HG03064 (cell line): ENCODE data around the gene HNF4A.

ENCODE experiments used
- ATAC-seq: cut with Tn5 transposase; IDR thresholded peaks from one replicate; pipeline ENCODE4 v1.9.1; 2021; ENCODE audit warnings: low read depth; ENCODE audit not compliant: unreplicated experiment

Gene HNF4A

DNA sequence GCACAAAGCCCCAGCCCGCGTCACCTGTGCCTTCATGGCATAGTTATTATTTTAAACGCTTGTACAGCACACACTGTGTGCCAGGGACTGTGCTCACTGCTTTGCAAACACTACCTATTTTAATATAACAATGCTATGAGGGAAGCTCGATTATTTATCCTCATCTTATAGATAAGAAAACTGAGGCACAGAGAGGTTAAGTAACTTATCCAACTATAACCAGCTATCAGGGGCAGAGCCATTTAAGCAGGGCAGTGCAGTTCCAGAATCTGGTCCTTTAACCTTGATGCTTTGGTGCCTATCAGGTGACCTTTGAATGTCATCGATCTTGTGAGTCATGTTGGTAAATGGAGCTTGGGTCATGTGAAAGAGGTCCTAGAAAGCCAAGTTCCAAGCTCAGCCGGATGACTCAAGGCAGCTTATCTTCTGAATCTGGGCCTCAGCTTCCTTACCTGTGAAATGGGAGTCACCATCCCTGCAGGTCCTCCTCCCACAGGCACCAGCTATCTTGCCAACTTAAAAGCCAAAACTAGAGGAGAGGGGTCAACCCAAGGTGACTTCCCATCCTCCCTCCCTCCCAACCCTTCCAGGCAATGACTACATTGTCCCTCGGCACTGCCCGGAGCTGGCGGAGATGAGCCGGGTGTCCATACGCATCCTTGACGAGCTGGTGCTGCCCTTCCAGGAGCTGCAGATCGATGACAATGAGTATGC is 63.8 kb downstream of the HNF4A start:
- no peak for ATAC-seq

DNA sequence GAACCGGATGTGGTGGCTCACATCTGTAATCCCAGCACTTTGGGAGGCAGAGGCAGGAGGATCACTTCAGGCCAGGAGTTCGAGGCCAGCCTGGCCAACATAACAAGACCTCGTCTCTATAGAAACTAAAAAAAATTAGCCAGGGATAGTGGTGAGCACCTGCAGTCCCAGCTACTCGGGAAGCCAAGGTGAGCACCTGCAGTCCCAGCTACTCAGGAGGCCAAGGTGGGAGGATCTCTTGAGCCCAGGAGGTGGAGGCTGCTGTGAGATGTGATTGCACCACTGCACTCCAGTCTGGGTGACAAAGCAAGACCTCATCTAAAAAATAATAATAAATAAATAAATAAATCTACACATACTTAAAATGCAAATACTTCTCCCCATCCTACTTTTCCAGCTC is 65.0 kb downstream of the HNF4A start:
- no peak for ATAC-seq

DNA sequence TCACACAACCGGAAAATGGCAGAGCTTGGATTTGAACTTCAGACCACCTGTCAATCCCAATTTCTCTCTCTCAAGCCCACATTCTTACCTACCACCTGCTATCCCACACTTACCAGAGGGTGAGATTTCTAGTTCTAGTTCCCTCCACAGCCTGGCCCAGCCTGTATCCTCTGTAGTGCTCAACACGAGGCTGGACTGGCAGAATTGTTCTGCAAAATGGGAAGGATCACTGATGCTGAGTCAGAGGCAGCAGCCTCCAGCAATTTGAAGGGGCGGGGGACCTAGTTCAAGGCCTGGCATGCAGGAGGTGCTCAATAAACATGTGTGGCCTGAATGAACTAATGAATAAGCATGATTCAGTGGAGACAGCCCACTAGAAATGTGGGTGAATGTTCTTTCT is 66.6 kb downstream of the HNF4A start:
- no peak for ATAC-seq

DNA sequence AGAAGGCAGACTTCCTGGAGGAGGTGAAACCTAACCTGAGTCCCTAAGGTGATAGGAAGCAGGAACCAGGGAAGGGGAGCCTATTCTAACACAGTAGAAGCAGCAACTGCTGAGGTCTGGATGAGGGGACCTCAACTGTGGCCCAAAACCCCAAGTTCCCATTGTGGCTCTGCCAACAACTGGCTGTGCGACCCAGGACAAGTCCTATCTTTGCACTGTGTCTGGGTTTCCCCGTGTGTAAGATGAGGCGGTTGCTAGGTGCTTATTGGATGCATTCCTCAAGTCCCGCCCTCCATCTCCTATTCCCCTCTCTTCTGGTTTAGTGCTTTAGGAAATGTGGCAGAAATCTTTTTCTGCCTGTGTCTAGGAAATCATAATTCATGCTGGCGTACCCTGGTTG is 68.0 kb downstream of the HNF4A start:
- ATAC-seq, result no peak

DNA sequence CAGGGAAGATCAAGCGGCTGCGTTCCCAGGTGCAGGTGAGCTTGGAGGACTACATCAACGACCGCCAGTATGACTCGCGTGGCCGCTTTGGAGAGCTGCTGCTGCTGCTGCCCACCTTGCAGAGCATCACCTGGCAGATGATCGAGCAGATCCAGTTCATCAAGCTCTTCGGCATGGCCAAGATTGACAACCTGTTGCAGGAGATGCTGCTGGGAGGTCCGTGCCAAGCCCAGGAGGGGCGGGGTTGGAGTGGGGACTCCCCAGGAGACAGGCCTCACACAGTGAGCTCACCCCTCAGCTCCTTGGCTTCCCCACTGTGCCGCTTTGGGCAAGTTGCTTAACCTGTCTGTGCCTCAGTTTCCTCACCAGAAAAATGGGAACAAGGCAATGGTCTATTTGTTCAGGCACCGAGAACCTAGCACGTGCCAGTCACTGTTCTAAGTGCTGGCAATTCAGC is 68.6 kb downstream of the HNF4A start:
- ATAC-seq, result no peak

DNA sequence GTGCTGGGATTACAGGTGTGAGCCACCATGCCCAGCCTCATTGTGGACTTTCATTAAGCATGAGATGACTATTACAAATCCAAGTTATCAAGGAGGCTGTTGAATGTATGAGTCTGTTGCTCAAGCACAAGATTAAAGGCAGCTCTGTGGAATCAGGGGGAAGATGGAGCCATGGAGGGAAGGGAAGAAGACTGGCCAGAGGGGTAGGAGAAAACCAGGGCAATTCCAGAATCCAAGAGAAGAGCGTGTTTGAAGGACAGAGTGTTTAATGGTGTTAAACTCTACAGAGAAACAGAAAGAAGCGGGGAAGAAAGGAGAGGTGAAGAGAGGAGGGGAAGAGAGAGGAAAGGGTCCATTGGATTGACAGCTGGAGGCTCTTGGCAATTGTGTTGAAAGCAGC is 70.4 kb downstream of the HNF4A start:
- ATAC-seq, result no peak

DNA sequence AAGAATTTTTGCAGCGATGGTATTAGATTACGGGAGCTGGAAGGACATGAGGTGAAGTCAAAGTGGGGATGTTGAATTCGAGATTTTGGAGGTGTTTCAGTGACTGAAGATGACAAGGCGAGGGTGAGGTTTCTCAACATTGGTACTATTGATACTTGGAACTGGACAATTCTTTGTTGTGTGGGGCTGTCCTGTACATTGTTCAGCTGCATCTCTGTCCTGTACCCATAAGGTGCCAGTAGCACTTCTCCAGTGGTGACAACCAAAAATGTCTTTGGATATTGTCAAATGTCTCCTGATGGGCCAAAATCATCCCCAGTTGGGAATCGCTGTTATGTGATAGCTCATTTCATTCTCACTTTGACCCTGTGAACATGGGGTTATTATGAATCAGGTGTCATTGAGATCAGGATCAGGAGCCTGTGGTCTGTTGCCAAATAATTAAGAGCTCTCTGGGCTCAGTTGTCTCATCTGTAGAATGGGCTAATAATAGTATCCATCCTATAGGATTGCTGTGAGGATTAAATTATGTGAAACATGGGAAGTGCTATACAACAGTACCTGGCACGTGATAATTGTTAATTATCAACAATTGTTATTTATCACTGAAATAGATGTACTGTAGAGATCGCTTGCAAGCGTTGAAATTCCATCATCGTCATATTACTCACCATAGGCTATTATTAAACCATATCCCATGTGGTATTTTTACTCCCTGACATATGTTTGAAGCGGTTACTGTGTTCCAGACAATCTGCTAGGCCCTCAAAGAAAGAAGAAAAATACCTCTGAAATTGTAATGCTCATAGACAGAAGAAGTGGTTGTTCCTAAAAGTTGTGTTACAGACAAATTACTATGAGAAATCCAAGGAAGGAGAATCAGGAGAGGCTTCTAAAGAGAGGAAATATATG is 71.6 kb downstream of the HNF4A start:
- no peak for ATAC-seq

DNA sequence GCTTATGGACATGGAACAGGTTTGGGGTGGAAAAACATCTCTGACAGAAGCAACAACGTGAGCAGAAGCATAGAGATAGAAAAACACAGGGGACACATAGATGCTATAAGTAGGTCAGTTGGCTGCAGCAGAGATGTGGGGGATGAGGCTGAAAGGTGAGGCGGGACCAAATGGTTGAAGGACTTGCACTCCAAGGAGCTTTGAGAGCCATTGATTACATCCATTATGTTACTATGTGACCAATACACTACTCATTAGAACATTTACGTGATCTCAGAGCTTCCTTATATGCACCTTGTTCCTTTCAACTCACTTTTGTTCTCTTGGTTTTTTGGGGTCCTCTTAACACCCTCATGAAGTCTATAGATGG is 72.3 kb downstream of the HNF4A start:
- ATAC-seq, result no peak

DNA sequence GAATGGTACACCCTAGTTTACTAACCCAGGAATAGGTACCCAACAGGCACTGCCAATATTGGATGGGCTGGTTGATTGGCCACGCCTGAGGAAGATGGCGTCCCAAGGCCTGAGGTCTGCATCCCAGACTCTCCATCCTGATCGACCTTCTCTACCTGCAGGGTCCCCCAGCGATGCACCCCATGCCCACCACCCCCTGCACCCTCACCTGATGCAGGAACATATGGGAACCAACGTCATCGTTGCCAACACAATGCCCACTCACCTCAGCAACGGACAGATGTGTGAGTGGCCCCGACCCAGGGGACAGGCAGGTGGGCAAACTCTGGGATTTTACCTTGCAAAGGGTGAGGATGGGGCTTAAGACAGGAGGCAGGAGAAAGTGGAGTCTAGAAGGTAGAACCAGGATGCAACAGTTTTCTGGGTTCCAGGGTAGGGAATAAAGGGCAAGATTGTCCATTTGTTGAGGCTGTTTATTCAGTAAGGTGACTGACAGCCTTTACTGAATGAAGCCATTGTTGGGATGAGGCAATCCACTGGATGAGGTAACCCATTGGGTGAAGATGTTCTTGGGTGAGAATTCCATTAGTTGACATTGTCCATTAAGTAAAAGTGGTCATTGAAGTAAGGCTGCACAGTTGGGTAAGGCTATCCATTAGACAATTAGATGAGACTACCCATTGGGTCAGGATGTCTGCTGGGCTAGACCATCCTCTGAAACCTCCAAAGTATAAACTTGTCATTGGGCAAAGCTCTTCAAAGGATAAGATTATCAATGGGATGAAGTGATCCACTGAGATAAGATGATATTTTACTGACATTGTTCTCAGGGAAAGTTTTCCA is 72.9 kb downstream of the HNF4A start:
- no peak for ATAC-seq

DNA sequence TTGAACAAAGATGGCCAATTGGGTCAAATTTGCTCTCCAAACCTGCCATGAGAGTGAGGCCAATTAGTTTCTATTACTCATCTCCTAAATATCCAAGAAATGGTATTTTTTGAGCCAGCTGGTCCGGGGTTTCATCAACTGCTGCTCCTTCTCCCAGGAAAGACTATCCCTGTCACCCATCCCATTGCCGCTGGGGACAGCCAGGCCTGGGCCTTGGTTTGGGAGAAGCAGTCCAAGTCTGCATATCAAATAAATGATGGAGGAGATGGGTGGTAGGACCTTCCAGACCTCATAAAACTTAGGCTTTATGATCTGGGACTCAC is 73.5 kb downstream of the HNF4A start:
- ATAC-seq, result no peak

DNA sequence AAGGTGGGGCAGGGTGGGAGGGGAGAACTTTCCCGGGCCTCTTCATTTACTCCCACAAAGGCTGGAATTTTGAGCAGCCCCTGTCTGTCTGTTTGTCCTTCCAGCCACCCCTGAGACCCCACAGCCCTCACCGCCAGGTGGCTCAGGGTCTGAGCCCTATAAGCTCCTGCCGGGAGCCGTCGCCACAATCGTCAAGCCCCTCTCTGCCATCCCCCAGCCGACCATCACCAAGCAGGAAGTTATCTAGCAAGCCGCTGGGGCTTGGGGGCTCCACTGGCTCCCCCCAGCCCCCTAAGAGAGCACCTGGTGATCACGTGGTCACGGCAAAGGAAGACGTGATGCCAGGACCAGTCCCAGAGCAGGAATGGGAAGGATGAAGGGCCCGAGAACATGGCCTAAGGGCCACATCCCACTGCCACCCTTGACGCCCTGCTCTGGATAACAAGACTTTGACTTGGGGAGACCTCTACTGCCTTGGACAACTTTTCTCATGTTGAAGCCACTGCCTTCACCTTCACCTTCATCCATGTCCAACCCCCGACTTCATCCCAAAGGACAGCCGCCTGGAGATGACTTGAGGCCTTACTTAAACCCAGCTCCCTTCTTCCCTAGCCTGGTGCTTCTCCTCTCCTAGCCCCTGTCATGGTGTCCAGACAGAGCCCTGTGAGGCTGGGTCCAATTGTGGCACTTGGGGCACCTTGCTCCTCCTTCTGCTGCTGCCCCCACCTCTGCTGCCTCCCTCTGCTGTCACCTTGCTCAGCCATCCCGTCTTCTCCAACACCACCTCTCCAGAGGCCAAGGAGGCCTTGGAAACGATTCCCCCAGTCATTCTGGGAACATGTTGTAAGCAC is 74.1 kb downstream of the HNF4A start:
- no peak for ATAC-seq

DNA sequence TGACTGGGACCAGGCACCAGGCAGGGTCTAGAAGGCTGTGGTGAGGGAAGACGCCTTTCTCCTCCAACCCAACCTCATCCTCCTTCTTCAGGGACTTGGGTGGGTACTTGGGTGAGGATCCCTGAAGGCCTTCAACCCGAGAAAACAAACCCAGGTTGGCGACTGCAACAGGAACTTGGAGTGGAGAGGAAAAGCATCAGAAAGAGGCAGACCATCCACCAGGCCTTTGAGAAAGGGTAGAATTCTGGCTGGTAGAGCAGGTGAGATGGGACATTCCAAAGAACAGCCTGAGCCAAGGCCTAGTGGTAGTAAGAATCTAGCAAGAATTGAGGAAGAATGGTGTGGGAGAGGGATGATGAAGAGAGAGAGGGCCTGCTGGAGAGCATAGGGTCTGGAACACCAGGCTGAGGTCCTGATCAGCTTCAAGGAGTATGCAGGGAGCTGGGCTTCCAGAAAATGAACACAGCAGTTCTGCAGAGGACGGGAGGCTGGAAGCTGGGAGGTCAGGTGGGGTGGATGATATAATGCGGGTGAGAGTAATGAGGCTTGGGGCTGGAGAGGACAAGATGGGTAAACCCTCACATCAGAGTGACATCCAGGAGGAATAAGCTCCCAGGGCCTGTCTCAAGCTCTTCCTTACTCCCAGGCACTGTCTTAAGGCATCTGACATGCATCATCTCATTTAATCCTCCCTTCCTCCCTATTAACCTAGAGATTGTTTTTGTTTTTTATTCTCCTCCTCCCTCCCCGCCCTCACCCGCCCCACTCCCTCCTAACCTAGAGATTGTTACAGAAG is 75.0 kb downstream of the HNF4A start:
- no peak for ATAC-seq

DNA sequence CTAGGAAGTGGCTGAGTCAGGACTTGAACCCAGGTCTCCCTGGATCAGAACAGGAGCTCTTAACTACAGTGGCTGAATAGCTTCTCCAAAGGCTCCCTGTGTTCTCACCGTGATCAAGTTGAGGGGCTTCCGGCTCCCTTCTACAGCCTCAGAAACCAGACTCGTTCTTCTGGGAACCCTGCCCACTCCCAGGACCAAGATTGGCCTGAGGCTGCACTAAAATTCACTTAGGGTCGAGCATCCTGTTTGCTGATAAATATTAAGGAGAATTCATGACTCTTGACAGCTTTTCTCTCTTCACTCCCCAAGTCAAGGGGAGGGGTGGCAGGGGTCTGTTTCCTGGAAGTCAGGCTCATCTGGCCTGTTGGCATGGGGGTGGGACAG is 75.6 kb downstream of the HNF4A start:
- ATAC-seq, result no peak

DNA sequence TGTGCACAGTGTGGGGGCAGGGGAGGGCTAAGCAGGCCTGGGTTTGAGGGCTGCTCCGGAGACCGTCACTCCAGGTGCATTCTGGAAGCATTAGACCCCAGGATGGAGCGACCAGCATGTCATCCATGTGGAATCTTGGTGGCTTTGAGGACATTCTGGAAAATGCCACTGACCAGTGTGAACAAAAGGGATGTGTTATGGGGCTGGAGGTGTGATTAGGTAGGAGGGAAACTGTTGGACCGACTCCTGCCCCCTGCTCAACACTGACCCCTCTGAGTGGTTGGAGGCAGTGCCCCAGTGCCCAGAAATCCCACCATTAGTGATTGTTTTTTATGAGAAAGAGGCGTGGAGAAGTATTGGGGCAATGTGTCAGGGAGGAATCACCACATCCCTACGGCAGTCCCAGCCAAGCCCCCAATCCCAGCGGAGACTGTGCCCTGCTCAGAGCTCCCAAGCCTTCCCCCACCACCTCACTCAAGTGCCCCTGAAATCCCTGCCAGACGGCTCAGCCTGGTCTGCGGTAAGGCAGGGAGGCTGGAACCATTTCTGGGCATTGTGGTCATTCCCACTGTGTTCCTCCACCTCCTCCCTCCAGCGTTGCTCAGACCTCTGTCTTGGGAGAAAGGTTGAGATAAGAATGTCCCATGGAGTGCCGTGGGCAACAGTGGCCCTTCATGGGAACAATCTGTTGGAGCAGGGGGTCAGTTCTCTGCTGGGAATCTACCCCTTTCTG is 76.2 kb downstream of the HNF4A start:
- ATAC-seq, result no peak

DNA sequence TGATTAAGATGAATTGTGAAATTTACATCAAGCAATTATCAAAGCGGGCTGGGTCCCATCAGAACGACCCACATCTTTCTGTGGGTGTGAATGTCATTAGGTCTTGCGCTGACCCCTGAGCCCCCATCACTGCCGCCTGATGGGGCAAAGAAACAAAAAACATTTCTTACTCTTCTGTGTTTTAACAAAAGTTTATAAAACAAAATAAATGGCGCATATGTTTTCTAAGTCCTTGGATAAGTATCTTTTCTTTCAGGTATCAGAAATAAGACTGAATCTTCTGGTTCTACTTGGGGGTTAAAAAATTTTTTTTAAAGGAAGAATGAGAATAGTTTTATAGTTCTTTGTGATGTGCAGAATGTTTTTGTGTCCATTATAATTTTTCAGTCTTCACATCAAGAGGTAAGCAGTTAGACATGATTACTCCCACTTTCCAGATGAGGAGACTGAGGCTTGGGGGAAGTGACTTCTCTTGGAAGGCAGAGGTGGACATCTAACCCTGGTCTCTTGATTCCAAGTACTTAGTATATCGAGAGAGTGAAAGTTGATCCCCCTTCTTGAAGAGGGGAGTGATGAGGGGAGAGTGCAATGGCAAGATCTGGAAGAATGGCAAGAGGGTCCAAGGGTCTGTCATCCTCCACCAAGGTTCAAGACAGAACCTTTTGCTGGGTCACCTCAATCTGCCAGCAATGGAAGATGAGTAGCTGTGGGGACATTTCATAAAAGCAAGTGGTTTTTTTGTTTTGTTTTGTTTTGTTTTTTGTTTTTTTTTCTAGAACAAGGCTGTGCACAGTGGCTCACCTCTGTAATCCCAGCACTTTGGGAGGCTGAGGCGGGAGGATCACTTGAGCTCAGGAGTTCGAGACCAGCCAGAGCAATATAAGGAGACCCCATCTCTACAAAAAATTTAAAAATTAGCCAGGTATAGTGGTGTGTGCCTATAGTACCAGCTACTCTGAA is 77.4 kb downstream of the HNF4A start:
- no peak for ATAC-seq

DNA sequence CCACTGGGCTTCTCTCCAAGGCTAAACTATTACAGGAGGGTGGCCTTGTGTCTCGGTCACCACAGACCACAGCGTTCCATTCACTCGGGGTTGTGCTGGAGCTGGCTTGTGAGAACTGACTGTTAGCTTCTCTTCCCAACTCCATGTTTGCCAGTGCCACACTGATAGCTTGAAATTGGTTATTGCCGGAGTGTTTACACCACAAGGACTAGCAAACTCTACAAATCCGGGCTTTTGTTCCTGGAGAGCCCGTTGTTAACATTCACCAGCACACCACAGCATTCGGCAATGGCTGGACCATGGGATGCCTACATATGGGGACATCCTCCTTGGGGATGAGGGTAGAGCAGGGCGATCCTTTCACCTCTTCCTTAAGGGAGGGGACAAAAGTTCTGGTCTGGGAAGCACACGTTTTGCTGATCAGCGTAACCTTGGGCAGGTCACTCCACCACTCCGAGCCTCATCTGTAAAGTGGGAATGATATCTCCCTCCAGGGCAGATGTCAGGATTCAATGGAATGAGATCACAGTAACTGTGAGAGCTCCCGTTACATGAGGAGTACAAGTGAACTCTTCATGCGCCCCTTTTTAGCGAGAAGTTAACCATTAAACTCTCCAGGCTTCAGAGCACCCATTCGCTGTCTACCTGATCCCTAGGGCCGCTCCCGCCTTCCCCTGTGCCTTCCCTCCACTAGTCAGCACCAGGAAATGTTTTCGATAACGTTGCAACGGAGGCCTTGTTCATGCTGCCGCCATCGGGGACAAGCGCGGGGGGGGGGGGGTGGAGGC is 78.4 kb downstream of the HNF4A start:
- ATAC-seq, result no peak
